Measurements from ENCODE around the gene MAST4.

MAST4 gene

DNA sequence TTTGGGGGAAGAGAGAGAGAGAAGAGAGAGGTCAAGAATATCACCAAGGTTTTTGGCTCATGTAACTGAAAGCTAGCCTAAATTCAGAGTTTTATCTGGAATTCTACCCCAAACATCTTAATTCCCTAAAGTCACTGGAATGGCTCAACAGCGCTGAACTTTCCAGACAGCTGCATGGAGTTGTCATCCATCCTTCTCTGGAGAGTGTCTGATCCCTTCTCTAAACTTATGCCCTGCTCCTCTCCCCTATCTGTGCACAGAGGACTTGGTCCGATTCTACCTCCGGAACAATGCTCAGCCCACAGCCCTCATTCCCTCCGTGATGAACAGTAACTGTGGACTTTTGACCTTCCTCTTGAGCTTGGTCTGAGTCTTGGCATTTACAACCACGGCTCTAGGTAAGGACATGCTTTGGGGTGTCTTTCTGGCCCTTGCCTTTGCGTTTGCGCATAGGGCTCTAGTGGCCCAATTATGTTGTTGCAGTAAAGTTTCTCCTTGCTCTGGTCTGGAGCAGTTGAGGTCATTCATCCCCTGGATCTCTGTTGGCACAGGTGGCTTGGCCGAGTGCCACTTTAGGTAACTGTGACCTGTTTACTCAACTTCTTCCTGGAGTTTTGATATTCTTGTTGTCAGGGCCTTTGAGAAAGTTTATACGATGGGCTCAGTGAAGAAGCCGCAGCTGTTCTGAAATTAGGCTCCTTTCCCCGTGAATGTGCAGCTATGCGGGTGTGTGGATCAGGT lies 618.7 kb downstream of the MAST4 start:
- no peak for DNase-seq (ENCODE audit: low read depth)

DNA sequence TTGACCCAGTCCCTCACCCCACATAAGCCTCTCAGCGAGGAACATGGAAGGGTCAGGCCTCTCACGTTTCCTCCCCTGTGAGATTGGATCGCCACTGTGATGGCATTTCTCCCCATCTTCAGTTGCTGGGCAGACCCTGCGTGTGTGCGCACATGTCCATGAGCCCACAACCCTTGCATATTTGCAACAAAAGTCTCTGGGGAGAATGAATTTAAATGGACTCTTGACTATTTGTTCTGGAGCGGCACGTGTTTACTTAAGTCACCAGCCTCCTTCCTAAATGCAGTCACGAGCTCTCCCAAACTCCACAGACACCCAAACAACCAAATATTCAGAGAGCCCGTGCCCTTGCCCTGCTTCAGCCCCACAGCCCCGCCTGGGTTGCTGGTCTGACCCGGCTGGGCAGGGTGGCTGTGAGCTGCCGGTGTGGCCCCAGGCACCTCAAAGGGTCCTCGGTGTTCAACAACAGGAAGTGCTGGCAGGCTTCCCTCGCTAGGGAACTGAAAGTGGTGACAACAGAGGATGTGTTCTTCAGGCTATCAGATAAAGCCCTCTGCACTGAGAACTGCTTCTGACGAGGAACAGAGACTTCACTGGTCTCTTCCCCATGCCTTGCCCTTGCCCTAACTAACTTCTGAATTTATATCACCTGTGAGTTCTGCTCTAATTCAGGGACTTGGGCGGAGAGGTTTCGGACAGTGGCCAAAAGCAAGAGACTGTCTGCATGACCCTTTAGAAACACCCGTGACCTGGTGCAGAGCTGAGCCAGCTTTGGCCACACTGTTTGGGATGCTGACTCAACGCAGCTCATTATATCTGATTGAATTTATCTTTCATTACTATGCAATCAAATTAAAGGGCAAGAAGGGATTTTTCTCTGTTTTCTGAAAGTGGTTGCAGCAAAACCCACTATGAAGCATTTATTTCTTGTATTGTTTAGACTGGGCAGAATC lies 619.6 kb downstream of the MAST4 start:
- no peak for DNase-seq (ENCODE audit: low read depth)

- DNase-seq (ENCODE audit: low read depth), result no peak
Measured at GRCh38 chr5:67216564-67216963, 620.4 kb downstream of the MAST4 start.
